GM18508 (cell line): ENCODE data around the gene GABRR1.
"Not testable (repeated sequence)": the region's sequence is repeated elsewhere in the genome, so short reads cannot be mapped to it uniquely, and the experiment has no call there.

ENCODE experiments used
- ATAC-seq: cut with Tn5 transposase; IDR thresholded peaks from one replicate; pipeline ENCODE4 v1.9.1; 2021; ENCODE audit warnings: moderate number of reproducible peaks; ENCODE audit not compliant: insufficient read depth, unreplicated experiment

The GABRR1 gene

DNA sequence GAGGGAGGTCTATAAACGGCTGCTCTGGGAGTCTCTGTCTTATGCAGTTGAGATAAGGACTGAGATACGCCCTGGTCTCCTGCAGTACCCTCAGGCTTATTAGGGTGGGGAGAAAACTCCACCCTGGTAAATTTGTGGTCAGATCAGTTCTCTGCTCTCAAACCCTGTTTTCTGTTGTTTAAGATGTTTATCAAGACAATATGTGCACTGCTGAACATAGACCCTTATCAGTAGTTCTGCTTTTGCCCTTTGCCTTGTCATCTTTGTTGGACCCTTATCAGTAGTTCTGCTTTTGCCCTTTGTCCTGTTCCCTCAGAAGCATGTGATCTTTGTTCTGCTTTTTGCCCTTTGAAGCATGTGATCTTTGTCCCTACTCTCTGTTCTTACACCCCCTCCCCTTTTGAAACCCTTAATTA, 88.9 kb downstream of the GABRR1 start:
- not testable (repeated sequence) for ATAC-seq
